ENCODE results near the gene DZIP1. TPM values are rescaled to one million over a fixed set of nuclear protein-coding genes. Genes with fewer than 3 reads are reported as not detected.

DZIP1 gene
- total RNA-seq, 1 experiment from 2014 or later, result 0.17 TPM

DNA sequence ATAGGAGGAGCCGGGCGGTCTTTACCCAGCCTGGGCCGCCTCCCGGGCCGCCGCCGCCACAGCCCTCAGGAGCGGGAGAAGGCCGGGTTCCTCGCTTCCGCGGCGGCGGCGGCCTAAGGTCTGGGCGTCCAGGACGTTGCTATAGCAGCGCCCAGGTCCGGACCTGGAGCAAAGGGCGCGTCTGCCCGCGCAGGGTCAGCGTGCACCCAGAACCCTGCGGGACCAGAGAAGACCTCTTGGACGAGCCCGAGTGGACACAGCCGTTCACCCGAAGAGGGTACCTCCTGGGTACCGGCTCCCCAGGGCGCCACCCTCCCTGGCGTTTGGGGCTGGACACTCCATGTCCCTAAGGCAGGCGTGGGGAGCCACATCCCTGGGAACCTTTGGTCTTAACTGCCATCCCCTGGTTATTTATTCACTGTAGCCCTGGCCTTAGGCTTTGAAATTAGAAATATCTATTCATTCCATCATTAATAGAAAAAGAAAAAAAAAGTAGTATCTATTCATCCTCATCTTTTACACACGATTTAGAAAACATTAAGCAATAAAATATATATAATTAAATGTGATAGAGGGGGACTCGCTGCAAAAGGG lies 2.4 kb downstream of the DZIP1 start:
- no peak for TF ChIP-seq POLR2A (IDR thresholded peaks at IDR 0.05; ENCODE audit: borderline replicate concordance, extremely low read depth, insufficient read depth, insufficient read length)
- no peak for TF ChIP-seq ZNF274 (IDR thresholded peaks at IDR 0.05; ENCODE audit: low read depth, low read length)
- no peak for TF ChIP-seq MAX (IDR thresholded peaks at IDR 0.05)
- TF ChIP-seq SIN3A (IDR thresholded peaks at IDR 0.05; ENCODE audit: low read depth), result no peak
- TF ChIP-seq POLR2AphosphoS5 (IDR thresholded peaks at IDR 0.05; ENCODE audit: low read depth, low read length), result no peak
- TF ChIP-seq EGR1 (IDR thresholded peaks at IDR 0.05; ENCODE audit: low read depth), result no peak
- TF ChIP-seq FOSL1 (IDR thresholded peaks at IDR 0.05; ENCODE audit: low read depth), result no peak
- TF ChIP-seq TCF7L2 (IDR thresholded peaks at IDR 0.05; ENCODE audit: borderline replicate concordance, extremely low read depth, insufficient read depth, insufficient read length), result no peak
- no peak for TF ChIP-seq REST (IDR thresholded peaks at IDR 0.05; ENCODE audit: low read depth)
- no peak for TF ChIP-seq ZFX (IDR thresholded peaks at IDR 0.05)
- no peak for TF ChIP-seq EZH2phosphoT487 (IDR thresholded peaks at IDR 0.05; ENCODE audit: borderline replicate concordance)
- TF ChIP-seq ELF1 (IDR thresholded peaks at IDR 0.05; ENCODE audit: borderline replicate concordance, low read depth), result no peak
- TF ChIP-seq, protein P1, sequence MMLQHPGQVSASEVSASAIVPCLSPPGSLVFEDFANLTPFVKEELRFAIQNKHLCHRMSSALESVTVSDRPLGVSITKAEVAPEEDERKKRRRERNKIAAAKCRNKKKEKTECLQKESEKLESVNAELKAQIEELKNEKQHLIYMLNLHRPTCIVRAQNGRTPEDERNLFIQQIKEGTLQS (IDR thresholded peaks at IDR 0.05), result no peak
- no peak for TF ChIP-seq SP1 (IDR thresholded peaks at IDR 0.05; ENCODE audit: low read depth)
- no peak for TF ChIP-seq CBX3 (IDR thresholded peaks at IDR 0.05; ENCODE audit: low read depth)
- TF ChIP-seq, protein P2, sequence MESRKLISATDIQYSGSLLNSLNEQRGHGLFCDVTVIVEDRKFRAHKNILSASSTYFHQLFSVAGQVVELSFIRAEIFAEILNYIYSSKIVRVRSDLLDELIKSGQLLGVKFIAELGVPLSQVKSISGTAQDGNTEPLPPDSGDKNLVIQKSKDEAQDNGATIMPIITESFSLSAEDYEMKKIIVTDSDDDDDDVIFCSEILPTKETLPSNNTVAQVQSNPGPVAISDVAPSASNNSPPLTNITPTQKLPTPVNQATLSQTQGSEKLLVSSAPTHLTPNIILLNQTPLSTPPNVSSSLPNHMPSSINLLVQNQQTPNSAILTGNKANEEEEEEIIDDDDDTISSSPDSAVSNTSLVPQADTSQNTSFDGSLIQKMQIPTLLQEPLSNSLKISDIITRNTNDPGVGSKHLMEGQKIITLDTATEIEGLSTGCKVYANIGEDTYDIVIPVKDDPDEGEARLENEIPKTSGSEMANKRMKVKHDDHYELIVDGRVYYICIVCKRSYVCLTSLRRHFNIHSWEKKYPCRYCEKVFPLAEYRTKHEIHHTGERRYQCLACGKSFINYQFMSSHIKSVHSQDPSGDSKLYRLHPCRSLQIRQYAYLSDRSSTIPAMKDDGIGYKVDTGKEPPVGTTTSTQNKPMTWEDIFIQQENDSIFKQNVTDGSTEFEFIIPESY (IDR thresholded peaks at IDR 0.05; ENCODE audit: extremely low read depth, insufficient replicate concordance, low read length), result no peak
- no peak for TF ChIP-seq SRF (IDR thresholded peaks at IDR 0.05; ENCODE audit: low read depth)
- TF ChIP-seq YY1 (IDR thresholded peaks at IDR 0.05; ENCODE audit: extremely low read depth, insufficient replicate concordance, low read depth, low read length), result no peak
- TF ChIP-seq EZH2 (IDR thresholded peaks at IDR 0.05), result no peak
- Histone ChIP-seq H2AFZ (ENCODE audit: low read depth, low read length, poor library complexity, severe bottlenecking) (no peak overlapping the region), H3K4me1 (ENCODE audit: control insufficient read depth in 1 of 2, insufficient read depth in 2 of 2, low read length in 2 of 2) (no peaks in the 10 kb centered on the region), H3K4me2 (ENCODE audit: low read length) (no peak overlapping the region), H3K36me3 (ENCODE audit: control insufficient read depth in 1 of 2, insufficient read depth in 2 of 2, low read length in 2 of 2) (no peaks in the 10 kb centered on the region), H3K27ac (ENCODE audit: low read depth, low read length) (no peak overlapping the region), H3K9me3 (ENCODE audit: control insufficient read depth in 1 of 2, insufficient read depth in 1 of 2, low read depth in 1 of 2, low read length in 2 of 2) (no peaks in the 10 kb centered on the region), H3K9ac (ENCODE audit: low read length) (no peak overlapping the region), H3K79me2 (ENCODE audit: insufficient read depth, low read length) (no peaks in the 10 kb centered on the region), H3K27me3 (ENCODE audit: insufficient read depth, low read length) (no peaks in the 10 kb centered on the region), H3K4me3 (replicated peaks in 1 of 2; ENCODE audit: low read depth in 1 of 2, low read length in 2 of 2) (no peak overlapping the region), H3K9me2 (ENCODE audit: insufficient read depth) (no peaks in the 10 kb centered on the region), H4K20me1 (ENCODE audit: insufficient read depth) (no peaks in the 10 kb centered on the region)
- POLR2A ChIA-PET, result no interaction called here
- DNase-seq (ENCODE audit: low read depth, low spot score), result no peak
- intact Hi-C loops (cut with micrococcal nuclease), result no loop called here
- BruUV-seq (replicated peaks), result no TSS peak
- no peak for ATAC-seq
- RAD21 ChIA-PET (ENCODE audit: low non-redundant PET in 1 of 2, low total read pairs in 2 of 2, uncharacterized antibody in 2 of 2, unreplicated experiment in 2 of 2), result no interaction called here
- CTCF ChIA-PET, result no interaction called here

All from HCT116 (cell line).